Calu3 (cell line): Measurements from ENCODE around the gene ERC2. TPM values are rescaled to one million over a fixed set of nuclear protein-coding genes. Genes with fewer than 3 reads are reported as not detected.

Experiments
- BruUV-seq: library from RNA; stranded (reverse); fragments of 400-500 nt; replicated peaks from 2 replicates; lab custom pipeline; 2021; lab: Mats Ljungman, UMichigan
- CTCF ChIA-PET: fragments of 300-600 bp; sonication (Branson Sonifier 250); formaldehyde crosslinking; loops from one replicate; lab custom pipeline; 2022; ENCODE audit warnings: antibody characterized with exemption; lab: Charles Lee
- DNase-seq: peaks from one replicate; pipeline ENCODE4 v3.0.0; 2022
- H3K27ac Mint-ChIP-seq: one replicate; pipeline ENCODE4 v1.8.0; 2022; ENCODE audit warnings: mixed read lengths; ENCODE audit not compliant: unreplicated experiment
- H3K27me3 Mint-ChIP-seq: one replicate; pipeline ENCODE4 v1.8.0; 2022; ENCODE audit warnings: mixed read lengths; ENCODE audit not compliant: unreplicated experiment
- H3K36me3 Mint-ChIP-seq: one replicate; pipeline ENCODE4 v1.8.0; 2022; ENCODE audit warnings: mild to moderate bottlenecking, moderate library complexity, mixed read lengths; ENCODE audit not compliant: insufficient read depth, unreplicated experiment
- H3K4me1 Mint-ChIP-seq: one replicate; pipeline ENCODE4 v1.8.0; 2022; ENCODE audit warnings: mild to moderate bottlenecking, low read depth, mixed read lengths; ENCODE audit not compliant: unreplicated experiment
- H3K4me3 Mint-ChIP-seq: one replicate; pipeline ENCODE4 v1.8.0; 2022; ENCODE audit warnings: mild to moderate bottlenecking, low read depth, moderate library complexity, mixed read lengths; ENCODE audit not compliant: unreplicated experiment
- H3K9me3 Mint-ChIP-seq: one replicate; pipeline ENCODE4 v1.8.0; 2022; ENCODE audit warnings: low read depth, mixed read lengths; ENCODE audit not compliant: unreplicated experiment
- intact Hi-C: fragments of 100-400 bp; cut with micrococcal nuclease; formaldehyde crosslinking; loops from one replicate; pipeline ENCODE4 v1.10.0; 2022; ENCODE audit not compliant: unreplicated experiment
- total RNA-seq: library from RNA; stranded (reverse); gene quantifications from 2 replicates; pipeline ENCODE4 v1.2.3, GENCODE V29; 2022
- TF ChIP-seq, protein P1 (sequence below): fragments of 200-600 bp; IDR thresholded peaks from one replicate; pipeline ENCODE4 v1.8.0; 2022; ENCODE audit warnings: antibody characterized with exemption; ENCODE audit not compliant: unreplicated experiment

The ERC2 gene
- total RNA-seq, 1 experiment from 2014 or later: 0.73 TPM

DNA sequence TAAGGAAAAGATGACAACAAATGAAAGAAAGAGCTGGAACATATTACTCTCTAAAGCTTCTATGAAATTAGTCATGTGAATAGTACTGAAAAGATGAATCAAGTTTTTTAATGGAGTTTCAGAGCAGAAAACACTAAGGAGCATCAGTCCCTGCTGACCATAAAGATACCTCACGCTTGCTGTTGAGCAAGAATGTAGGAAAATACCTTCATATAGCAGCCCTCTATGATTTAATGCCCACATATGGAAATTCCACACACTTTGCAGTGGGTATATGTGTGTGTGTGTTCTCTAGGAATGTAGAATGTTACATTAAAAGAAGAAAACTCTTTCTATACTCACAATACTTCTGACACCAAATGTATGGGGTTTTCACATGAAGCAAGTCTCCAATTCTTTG is 355.0 kb downstream of the ERC2 start:
- DNase-seq: no peak
- no TSS peak for BruUV-seq
- Mint-ChIP-seq H3K27me3 (peaks cover 56% of the 10 kb centered on the region), H3K27ac (no peak overlapping the region), H3K9me3 (no peaks in the 10 kb centered on the region), H3K4me3 (no peak overlapping the region), H3K4me1 (no peaks in the 10 kb centered on the region), H3K36me3 (no peaks in the 10 kb centered on the region)
- intact Hi-C loops: no loop called here
- CTCF ChIA-PET: interaction anchor here (0.6 kb wide), 1 partner anchor 955 kb away, joined by 6 read pairs; no protein-coding TSS in a partner anchor
- TF ChIP-seq, protein P1, sequence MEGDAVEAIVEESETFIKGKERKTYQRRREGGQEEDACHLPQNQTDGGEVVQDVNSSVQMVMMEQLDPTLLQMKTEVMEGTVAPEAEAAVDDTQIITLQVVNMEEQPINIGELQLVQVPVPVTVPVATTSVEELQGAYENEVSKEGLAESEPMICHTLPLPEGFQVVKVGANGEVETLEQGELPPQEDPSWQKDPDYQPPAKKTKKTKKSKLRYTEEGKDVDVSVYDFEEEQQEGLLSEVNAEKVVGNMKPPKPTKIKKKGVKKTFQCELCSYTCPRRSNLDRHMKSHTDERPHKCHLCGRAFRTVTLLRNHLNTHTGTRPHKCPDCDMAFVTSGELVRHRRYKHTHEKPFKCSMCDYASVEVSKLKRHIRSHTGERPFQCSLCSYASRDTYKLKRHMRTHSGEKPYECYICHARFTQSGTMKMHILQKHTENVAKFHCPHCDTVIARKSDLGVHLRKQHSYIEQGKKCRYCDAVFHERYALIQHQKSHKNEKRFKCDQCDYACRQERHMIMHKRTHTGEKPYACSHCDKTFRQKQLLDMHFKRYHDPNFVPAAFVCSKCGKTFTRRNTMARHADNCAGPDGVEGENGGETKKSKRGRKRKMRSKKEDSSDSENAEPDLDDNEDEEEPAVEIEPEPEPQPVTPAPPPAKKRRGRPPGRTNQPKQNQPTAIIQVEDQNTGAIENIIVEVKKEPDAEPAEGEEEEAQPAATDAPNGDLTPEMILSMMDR: no peak

DNA sequence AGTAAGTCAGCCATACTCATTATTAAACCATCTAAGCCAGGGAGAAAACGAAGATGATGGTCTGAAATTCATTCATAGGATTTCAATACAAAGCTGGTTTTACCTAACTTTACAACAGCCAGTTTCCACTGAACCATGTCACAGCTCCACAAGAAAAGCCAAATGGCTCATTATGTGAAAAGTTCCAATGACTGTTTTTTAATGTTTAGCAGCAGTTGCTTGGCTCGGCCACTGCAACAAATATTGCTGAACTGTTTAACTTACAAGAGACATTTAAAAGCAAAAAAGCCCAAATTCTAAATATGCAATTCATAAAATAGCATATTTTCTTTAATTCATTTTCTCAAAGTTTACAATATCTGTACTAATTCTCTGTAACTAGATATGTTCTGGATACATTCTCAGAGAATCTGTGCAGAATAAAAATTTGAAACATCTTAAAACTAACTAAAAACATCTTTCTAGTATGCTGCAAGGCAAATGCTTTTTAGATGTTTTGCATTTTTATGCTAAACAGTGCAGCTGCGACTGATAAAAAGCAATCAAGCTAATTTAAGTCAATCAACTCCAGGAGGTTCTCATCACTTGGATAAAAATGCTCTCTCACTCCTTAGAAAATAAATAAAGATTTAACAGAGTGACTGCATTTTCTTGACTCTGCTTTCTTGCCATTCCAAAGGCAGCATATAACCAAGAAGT is 356.5 kb downstream of the ERC2 start:
- no peak overlapping the region for H3K4me3 Mint-ChIP-seq
- TF ChIP-seq, protein P1: no peak
- CTCF ChIA-PET: interaction anchor here (0.7 kb wide), 1 partner anchor 29 kb away, joined by 3 read pairs; no protein-coding TSS in a partner anchor
- H3K27me3 Mint-ChIP-seq: peaks cover 43% of the 10 kb centered on the region
- no peaks in the 10 kb centered on the region for H3K9me3 Mint-ChIP-seq
- no peaks in the 10 kb centered on the region for H3K4me1 Mint-ChIP-seq
- no peak for DNase-seq
- no peaks in the 10 kb centered on the region for H3K36me3 Mint-ChIP-seq
- BruUV-seq: no TSS peak
- H3K27ac Mint-ChIP-seq: no peak overlapping the region
- intact Hi-C loops: no loop called here

DNA sequence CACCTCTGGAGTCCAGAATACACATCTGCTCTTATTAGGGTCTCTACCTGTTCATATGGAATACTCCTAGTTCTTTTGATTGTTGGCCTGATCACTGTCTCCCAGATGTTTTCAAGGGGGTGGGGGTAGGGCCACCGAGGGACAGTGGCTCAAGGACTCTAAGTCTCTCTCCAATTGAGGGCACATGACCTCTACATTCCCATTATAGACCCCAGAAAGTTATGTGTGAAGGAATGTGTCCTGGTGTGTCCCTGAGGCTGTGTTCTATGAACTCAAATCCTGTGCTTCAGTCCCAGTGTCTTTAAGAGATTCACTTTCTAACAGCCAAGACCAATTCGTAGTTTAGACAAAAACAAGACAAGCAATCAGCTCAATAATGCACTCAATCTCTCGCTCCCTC is 357.4 kb downstream of the ERC2 start:
- no peaks in the 10 kb centered on the region for H3K9me3 Mint-ChIP-seq
- peaks cover 43% of the 10 kb centered on the region for H3K27me3 Mint-ChIP-seq
- DNase-seq: no peak
- CTCF ChIA-PET: interaction anchor here (0.7 kb wide), 1 partner anchor 28 kb away, joined by 3 read pairs; no protein-coding TSS in a partner anchor
- no TSS peak for BruUV-seq
- intact Hi-C loops: no loop called here
- no peak overlapping the region for H3K27ac Mint-ChIP-seq
- no peak overlapping the region for H3K4me3 Mint-ChIP-seq
- H3K36me3 Mint-ChIP-seq: no peaks in the 10 kb centered on the region
- TF ChIP-seq, protein P1: no peak
- no peaks in the 10 kb centered on the region for H3K4me1 Mint-ChIP-seq

DNA sequence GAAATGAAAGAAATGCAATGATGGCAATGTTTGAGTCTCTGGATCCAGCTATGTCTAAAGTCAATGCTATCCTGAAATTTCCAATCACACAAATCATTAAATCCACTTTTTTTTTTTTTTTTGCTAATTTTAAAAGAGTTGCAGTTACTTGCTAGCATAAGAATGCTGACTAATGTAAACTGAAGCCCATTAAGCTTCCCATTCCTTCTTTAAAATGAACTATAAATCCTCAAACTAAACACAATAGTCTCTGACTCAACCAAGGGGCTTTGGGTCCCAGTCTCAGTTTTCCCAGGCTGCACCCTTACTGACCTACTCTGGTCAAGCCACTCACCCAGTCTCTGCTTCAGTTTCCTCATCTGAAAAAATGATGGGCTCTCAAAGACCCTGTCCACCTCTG is 361.1 kb downstream of the ERC2 start:
- H3K27ac Mint-ChIP-seq: no peak overlapping the region
- TF ChIP-seq, protein P1: no peak
- H3K9me3 Mint-ChIP-seq: peaks cover 6% of the 10 kb centered on the region
- peaks cover 45% of the 10 kb centered on the region for H3K27me3 Mint-ChIP-seq
- DNase-seq: no peak
- H3K4me1 Mint-ChIP-seq: no peaks in the 10 kb centered on the region
- no peak overlapping the region for H3K4me3 Mint-ChIP-seq
- intact Hi-C loops: no loop called here
- CTCF ChIA-PET: no interaction called here
- no TSS peak for BruUV-seq
- H3K36me3 Mint-ChIP-seq: no peaks in the 10 kb centered on the region
